Measurements from ENCODE around the gene WWTR1. TPM values are rescaled to one million over a fixed set of nuclear protein-coding genes. Genes with fewer than 3 reads are reported as not detected.

Gene WWTR1
- total RNA-seq, 1 donor from 2014 or later, result 98.0 TPM

DNA sequence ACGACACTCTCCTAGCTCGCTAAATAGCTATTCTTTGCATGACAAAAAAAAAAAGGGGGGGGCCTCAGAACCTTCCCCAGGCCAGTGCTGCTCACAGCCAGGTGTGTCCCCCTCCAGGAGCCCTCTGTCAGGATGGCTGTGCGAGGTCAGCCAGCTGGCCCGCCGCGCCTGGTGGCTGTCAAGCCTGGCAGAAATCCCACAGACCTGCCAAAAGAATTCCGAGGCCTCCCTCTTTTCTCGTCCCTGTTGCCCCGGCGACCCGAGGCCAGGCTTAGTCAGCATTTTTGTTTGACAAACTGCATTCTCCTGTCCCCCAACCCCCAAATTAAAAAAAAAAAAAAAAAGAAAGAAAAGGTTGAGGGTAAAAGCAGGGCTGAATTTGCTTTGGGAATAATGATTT, 121.4 kb downstream of the WWTR1 start:
- peak; percentile 24 to 57 for DNase-seq (ENCODE audit: low spot score in 2 of 2, unreplicated experiment in 2 of 2)
- H3K27ac Mint-ChIP-seq, result peak overlapping the region; percentile 81

GRCh38 chr3:149535333-149535685, 122.5 kb downstream of the WWTR1 start:
- Mint-ChIP-seq H3K4me3 (no peak overlapping the region), H3K27ac (peak overlapping the region; percentile 81), H3K27me3 (ENCODE audit: low read depth) (no peaks in the 10 kb centered on the region), H3K36me3 (peaks cover 2% of the 10 kb centered on the region), H3K9me3 (no peaks in the 10 kb centered on the region), H3K4me1 (peaks cover 71% of the 10 kb centered on the region)
- no peak for DNase-seq (ENCODE audit: low spot score in 2 of 2, unreplicated experiment in 2 of 2)
- TF ChIP-seq CTCF (IDR thresholded peaks at IDR 0.05; ENCODE audit: unreplicated experiment), result no peak

More for the DNA sequence above, 121.4 kb downstream of the WWTR1 start:
- TF ChIP-seq CTCF (IDR thresholded peaks at IDR 0.05; ENCODE audit: unreplicated experiment), result no peak
- H3K4me3 Mint-ChIP-seq, result peak overlapping the region; percentile 20
- peaks cover 7% of the 10 kb centered on the region for H3K36me3 Mint-ChIP-seq
- H3K9me3 Mint-ChIP-seq, result no peaks in the 10 kb centered on the region
- no peaks in the 10 kb centered on the region for H3K27me3 Mint-ChIP-seq (ENCODE audit: low read depth)
- H3K4me1 Mint-ChIP-seq, result peaks cover 81% of the 10 kb centered on the region

- no peak overlapping the region for H3K4me3 Mint-ChIP-seq
Measured at GRCh38 chr3:149534671-149535332, 123.0 kb downstream of the WWTR1 start.

DNA sequence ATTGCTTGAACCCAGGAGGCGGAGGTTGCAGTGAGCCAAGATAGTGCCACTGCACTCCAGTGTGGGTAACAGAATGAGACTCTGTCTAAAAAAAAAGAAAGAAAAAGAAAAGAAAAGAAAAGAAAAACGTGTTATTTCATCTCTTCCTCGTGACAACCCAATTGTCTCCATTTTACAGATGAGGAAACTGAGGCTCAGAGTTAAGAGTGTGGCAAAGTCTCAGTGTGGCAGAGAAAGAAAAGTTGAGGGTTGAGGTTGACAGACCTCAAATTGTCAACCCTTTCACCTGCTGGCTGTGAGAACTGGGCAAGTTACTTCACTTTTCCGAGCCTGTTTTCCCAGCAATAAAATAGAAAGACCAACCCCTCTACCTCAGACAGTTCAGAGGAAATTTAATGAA, 123.7 kb downstream of the WWTR1 start:
- H3K27me3 Mint-ChIP-seq (ENCODE audit: low read depth), result no peaks in the 10 kb centered on the region
- no peak for TF ChIP-seq CTCF (IDR thresholded peaks at IDR 0.05; ENCODE audit: unreplicated experiment)
- peaks cover 2% of the 10 kb centered on the region for H3K36me3 Mint-ChIP-seq
- no peaks in the 10 kb centered on the region for H3K9me3 Mint-ChIP-seq
- H3K4me1 Mint-ChIP-seq, result peaks cover 60% of the 10 kb centered on the region
- H3K27ac Mint-ChIP-seq, result peak overlapping the region; percentile 81
- no peak overlapping the region for H3K4me3 Mint-ChIP-seq
- no peak for DNase-seq (ENCODE audit: low spot score in 2 of 2, unreplicated experiment in 2 of 2)

More at GRCh38 chr3:149534671-149535332, 123.0 kb downstream of the WWTR1 start:
- H3K9me3 Mint-ChIP-seq, result no peaks in the 10 kb centered on the region
- peaks cover 66% of the 10 kb centered on the region for H3K4me1 Mint-ChIP-seq
- TF ChIP-seq CTCF (IDR thresholded peaks at IDR 0.05; ENCODE audit: unreplicated experiment), result no peak
- no peak for DNase-seq (ENCODE audit: low spot score in 2 of 2, unreplicated experiment in 2 of 2)
- peaks cover 2% of the 10 kb centered on the region for H3K36me3 Mint-ChIP-seq
- H3K27ac Mint-ChIP-seq, result peak overlapping the region; percentile 81
- H3K27me3 Mint-ChIP-seq (ENCODE audit: low read depth), result no peaks in the 10 kb centered on the region

DNA sequence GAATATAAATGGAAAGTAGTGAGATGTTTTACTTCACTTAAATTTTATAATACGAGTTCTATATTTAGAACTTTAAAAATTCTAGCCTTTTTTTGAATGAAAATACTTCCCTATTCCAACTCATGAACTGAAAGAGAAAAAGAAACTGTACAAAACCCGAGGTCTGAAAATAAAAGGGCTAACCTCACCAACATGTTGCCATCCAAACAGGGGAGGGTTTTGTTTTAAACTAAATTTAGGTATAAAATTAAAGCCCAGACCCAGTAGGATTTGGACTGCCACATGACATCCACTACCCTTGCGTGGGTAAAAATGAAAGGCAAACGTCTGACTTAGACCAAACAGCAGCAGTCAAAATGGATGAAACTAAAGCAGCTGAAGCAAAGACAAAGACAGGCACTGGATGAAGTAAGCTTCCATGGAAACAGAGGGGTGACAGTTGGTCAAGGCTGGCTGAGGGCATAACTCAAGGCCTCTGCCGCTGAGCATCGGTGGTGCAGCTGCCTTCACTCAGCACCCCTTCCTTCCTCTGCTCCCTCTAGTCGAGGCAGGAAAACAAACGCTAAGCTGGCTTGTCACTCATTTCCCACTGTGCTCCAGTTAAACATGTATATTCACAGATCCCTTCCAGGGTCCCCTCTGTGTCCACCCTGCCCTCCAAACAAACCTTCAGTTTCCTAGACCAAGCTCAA, 125.2 kb downstream of the WWTR1 start:
- Mint-ChIP-seq H3K4me1 (peaks cover 60% of the 10 kb centered on the region), H3K9me3 (no peaks in the 10 kb centered on the region), H3K4me3 (no peak overlapping the region), H3K36me3 (peaks cover 2% of the 10 kb centered on the region), H3K27ac (peak overlapping the region; percentile 53), H3K27me3 (ENCODE audit: low read depth) (no peaks in the 10 kb centered on the region)
- no peak for DNase-seq (ENCODE audit: low spot score in 2 of 2, unreplicated experiment in 2 of 2)
- no peak for TF ChIP-seq CTCF (IDR thresholded peaks at IDR 0.05; ENCODE audit: unreplicated experiment)
